HuH-7.5 (cell line): ENCODE data around the gene C16orf74.
A peak's percentile ranks its signal among the peaks of the same experiment; 100 is the strongest.

Experiments
- DNase-seq: peaks from one replicate; pipeline ENCODE4 v3.0.0; 2011; ENCODE audit warnings: low spot score

Gene C16orf74

DNA sequence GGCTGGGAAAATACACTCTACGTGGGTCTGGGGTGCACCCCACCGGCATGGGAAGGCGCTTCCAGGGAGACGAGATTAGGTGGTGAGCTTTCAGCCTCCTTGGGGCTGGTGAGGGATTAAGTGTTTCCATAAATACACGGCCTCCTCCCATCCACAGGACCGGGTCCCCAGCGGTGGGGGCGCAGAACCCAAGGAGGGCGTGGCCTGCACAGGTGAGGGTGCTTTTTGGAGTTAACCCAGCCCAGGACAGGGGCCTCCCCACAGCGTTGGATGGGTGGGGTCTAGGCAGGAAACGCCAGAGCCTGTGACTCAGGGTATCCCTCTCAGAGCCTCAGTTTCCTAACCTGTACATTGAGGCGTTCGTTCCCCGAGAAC, 1.1 kb downstream of the C16orf74 start:
- no peak for DNase-seq

DNA sequence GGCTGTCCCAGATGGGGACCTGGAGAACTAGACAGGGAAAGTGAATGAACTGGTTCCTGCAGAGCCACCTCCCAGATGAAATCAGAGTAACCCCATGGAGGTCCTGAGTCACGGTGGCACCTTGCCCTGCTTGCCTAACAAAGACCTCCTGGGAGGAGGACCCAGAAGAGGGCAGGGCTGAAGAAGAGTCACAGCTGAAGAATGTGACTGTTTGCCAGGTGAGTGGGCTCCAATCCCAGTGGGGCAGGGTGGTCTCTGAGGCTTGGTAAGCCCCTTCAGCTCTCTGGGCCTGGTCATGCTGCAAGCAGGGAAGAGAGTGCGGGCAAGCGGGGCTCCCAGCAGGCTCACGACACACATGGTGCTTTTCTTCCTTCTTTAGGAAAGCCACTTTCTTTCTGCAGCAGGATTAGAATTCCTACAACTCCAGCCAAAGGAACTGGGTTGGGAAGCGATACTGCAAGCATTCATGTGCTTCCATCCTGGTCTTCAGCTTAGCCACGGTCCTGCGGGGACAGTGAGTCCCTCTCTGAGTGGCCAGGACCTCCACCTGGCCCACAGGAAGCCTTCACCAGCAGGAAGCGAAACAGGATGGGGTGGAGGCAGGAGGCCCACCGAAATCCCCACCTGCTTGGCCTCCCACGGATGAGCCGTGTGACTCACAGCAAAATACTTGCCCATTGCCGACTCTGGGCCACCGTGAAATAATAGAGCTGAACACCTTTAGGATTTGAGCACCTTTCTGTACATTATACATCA, 4.3 kb downstream of the C16orf74 start:
- DNase-seq = no peak

DNA sequence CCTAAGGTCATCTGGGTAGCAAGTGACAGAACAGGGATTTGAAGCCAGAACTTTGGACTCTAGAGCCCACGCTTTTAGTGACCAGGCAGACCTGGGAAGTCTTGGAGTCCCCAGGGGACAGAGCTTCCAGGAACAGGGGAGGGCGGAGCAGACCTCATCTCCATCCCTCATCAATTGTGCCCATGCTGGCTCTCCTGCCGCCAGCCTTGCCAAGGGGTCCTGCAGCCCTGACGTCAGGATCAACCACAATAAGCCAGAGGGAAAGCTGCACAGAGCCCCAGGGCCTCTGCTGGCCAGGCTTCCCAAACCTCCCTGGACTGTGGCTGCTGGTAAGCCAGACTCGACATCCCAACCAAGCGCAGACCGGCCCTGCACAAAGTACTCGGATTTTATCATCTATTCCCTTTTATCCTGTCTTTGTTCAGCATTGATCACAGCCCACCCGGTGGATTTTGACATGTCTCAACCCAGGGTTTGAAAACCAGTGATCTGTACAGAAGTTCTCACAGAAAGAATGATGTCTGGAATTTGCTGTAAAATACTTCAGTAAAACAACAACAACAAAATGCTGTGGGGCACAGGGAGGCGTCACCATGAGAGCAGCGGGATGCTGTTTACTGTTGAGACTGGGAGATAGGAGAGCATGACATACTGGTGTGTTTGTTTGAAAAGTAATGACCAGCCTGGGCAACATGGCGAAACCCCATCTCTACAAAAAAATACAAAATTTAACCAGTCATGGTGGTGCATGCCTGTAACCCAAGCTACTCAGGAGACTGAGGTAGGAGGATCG, 11.8 kb downstream of the C16orf74 start:
- no peak for DNase-seq

DNA sequence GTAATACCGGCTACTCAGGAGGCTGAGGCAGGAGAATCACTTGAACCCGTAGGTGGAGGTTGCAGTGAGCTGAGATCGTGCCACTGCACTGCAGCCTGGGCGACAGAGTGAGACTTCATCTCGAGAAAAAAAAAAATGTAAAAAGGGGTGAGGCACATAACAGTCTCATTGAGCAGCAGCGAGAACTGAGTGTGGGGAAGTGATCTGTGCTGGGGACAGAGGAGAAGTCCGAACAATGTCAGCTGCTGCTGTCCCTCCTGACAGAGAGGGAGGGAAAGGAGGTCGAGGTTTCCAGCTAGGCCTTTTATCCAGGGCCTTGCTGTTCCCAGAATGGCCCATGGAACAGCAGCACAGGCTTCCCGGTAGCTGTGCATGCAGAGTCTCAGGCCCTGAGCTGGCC, 14.0 kb downstream of the C16orf74 start:
- no peak for DNase-seq

DNA sequence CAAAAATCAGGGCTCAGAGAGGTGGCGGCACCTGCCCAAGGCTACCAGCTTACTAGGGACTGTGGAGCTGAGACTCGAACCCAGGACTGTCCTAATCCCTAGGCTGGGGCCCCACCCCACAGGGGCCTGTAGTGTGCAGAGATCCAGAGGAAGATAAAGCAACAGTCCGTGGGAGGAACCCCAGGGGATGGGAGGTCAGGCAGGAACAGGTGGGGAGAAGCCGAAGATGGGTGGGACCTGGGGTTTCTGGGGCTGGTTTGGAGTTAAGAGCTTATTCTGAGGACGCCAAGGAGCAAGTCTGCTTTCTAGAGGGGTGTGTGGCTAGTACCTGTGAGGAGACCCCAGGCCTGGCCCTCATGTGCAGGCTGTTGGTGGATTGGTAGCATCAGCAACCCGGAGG, 14.9 kb downstream of the C16orf74 start:
- no peak for DNase-seq

DNA sequence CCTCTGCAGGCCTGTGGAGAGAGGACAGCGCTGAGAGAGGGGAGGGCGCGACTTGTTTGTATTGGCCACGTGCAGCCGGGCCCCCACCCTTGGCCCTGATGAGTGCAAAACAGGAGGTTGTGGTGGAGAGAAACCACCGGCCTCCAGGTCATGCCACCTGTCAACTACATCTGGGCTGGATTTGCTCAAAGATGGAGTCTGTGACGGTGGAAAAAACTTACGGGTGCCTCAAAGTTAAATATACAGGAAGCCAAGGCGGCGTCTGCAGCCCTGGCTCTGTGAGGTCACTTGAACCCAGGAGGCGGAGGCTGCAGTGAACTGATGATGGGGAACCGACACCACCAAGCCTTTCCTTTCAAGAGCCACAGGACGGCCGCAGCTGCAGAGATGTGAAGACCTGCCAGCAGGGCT, 15.7 kb downstream of the C16orf74 start:
- no peak for DNase-seq

DNA sequence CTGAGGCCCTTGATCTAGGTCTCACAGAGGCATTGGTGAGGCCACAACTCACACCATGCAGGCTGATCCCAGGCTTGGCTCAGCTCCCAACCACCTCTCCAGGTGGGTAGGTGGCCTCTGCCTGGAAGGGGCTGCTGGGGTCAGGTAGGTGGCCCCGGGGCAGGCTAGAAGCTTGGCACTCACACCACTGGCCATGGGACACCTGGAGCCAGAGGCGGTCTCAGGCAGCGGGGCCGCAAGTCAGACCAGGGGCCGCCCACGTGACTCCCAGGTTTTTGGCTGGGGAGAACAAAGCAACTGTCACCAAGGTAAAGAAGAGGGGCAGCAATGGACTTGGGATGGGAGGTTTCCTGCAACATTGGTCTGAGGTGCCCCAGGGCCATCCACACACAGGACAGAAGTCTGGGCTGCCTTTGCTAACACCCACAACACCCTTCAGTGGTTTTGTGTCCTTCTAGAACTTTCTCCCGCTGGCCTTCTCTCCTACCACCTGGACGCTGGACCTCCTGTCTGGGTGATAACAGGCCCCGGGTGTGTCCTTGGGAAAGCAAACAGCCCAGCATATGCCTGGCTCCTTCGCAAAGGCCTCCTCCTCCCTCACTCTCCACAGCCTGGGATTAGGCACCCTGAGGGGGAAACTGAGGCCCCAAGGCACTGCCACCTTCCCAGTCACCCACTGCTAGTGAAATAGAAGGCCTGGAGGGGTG, 16.4 kb downstream of the C16orf74 start:
- DNase-seq = no peak

DNA sequence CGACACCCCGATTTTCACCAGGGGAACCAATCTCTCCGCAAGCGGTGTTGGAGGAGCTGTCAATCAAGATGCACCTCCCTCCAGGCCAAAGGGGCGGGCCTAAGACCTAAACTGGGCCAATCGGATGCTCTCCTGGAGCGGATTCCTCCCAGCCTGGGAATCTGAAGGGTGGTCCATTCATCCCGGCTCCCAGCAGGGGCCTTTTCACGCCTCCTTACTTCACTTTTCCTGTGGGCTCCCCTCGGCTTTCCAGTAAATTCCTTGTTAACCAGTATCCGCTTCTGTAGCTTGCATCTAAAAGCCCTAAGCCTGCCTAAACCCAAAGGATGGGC, 17.1 kb downstream of the C16orf74 start:
- no peak for DNase-seq

DNA sequence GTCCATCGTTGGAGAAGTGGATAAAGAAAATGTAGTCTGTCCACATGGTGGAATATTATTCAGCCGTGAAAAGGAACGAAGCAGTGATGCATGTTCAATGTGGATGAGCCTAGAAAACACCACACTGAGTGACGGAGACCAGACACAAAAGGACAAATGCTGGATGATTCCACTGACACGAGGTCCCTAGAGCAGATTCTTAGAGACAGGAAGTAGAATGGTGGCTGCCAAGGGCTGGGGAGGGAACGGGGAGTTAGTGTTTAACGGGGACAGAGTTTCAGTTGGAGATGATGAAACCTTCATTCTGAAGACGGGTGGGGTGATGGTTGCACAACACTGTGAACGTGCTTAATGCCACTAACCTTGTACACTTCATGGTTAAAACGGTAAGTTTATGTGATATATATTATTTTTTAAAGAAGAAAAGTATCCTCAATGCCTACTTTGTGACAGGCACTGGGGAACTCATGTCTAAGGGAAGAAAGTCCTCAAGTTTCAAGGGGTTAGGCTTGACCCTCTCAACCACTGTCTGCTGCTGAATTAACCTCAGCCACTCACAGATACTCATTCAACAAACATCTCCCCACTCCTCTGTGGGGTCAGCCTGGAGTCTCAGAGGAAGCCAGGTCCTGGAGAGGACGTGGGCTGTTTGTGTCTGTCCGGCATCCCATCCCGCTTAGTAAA, 17.6 kb downstream of the C16orf74 start:
- no peak for DNase-seq

DNA sequence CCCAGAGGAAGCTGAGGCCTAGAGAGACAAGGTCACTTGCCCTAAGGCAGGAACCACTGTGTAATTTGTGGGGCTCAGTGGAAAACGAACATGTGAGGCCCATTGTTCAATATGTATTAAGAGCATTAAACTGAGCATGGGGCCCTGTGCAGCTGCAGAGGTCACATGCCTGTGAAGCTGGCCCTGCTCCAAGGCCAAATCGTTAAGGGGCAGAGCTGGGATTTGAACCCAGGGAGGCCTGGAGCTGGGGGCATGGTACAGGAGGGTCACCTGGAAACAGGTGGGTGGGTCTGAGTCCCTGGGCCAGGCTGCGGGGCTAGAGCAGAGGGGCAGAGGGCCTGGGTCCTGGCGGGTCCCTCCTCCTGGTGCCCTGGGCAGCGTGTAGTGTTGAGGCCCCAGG, 19.7 kb downstream of the C16orf74 start:
- no peak for DNase-seq

DNA sequence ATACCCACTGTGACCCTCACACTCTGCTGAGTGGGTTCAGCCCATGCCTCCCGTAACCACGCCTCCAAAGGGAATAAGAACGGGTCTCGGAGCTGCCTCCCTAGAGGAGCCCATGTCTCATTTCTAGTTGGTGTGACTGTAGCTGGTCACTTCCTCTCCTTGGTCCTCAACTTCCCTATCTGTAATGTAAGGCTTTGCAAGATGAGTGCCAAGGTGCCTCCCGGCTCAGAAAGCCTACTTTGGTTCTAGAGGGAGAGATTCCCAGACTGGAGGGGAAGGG, 20.8 kb downstream of the C16orf74 start:
- no peak for DNase-seq

DNA sequence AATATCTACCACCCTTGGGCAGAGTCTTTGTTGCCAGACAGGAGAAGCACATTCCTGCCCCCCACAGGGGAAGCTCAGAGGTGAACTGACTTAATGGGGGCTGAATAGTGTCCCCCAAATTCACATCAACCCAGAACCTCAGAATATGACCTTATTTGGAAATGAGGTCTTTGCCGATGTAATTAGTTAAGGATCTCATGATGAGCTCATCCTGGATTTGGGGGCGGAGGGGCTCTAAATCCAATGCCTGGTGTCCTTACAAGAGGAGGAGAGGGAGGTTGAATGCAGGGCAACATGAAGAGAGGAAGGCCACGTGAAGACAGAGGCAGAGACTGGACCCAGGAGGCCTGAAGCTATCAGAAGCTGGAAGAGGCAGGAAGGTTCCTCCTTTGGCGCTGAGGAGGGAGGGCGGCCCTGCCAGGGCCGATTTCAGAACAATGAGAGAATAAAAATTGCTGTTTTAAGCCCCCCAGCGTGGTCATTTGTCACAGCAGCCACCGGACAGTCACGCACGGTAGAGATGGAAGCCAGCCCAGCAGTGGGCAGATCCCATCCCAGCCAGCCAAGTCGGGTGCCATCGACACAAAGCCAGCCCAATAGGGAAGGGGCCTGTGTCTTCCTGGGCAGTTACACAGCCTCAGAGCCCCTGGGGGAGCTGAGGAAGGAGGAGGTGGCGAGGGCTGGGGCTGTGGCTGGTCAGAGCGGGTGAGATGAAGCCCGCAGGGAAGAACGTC, 21.3 kb downstream of the C16orf74 start:
- no peak for DNase-seq

DNA sequence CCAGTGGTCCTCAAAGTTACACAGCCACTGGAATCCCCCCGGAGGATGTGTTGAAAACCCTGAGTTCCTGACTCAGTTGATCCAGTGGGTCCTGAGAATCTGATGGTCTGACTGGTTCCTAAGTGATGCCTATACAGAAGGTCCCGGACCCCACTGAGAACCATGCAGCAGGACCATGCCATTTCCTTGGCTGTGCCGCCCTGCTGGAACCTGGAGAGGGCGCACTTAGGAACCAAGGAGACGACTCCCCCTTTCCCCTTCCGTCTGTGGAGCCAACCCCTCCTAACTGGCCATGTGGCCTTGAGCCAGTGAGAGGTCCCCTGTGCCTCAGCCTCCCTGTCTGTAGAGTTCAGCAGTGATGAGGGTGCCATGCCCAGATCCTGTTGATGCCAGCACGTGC, 22.0 kb downstream of the C16orf74 start:
- DNase-seq = no peak

DNA sequence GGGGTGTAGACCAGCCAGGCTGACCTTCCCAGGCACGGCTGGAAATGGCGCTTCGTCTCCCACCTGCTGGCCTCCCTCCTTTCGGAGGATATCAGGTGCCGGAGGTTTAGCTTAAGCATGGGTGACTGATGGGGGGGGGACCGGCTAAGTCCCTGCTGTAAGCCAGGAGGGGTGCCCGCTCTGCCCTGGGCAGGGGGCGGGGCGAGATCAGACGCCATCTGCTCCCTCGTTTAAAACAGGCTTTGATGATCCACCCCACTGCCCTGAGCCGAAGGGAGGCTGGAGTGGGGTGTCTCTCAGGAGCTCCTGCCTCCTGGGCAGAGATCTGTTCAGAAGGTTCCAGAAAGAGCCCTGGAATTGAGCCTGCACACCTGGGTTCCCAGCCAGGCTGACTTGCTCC, 26.0 kb downstream of the C16orf74 start:
- no peak for DNase-seq

DNA sequence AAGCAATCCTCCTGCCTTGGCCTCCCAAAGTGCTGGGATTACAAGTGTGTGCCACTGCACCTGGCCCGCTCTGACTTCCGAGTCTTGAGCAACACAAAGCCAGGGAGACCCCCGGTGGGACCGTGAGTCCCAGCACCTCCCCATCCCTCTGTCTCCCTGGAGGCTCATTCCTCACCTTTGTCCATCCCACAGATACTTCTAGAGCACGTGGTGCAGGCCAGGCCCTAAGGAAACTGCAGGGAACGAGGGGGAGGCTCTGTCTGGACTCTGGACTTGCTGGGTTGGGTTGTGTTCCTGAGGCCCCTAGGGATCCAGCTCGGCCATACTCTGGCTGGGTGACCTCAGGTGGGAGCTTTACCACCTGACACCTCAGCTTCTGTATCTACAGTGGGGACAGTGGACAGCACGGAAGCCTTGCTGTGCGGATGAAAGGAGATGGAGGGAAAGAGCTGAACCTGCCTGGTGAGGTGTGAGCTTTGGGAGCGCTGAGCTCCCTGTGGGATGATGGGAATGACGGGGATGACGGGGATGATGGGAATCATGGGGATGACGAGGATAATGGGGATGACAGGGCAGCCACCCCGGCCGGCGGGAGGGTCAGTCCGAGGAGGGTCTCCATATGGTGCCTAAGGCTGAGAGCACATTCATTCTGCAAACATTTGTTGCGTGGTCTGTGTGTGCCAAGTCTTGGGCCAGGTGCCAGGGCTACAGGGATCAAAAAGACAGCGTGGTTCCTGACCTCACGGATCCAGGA, 26.6 kb downstream of the C16orf74 start:
- DNase-seq = no peak

DNA sequence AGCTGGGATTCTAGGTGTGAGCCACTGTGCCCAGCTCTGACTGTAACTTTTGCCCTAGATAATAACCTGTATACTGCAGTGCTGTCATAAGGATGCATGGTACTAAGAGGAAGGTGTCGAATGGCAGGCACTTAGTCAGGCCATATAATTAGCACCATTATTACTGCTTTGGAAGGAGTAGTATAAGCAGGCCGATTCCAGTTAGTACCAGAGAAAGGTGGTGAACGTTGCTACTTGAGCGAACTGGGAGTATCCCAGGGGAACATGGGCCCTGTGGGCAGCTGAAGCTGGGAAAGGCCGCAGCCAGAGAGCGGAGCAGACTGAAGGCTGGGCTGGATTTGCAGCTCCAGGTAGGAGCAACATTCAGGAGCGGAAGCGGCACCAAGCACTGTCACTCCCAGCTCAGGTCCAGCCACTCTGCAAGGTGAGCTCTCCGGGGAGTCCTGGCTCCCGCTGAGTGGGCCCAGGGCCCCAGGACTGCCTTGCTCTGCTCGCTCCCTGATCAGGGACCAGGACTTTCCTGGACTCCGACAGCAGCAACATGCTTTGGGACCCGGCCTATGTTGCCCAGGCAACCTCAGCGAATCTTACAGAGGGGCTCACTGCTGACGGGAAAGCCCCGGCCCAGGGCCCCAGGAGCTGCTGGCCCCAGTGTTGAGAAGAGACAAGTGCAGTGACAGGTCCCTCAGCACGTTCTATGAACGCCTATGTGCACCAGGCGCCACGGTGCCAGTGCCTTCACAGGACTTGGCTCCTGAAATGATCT, 28.6 kb downstream of the C16orf74 start:
- DNase-seq = no peak

DNA sequence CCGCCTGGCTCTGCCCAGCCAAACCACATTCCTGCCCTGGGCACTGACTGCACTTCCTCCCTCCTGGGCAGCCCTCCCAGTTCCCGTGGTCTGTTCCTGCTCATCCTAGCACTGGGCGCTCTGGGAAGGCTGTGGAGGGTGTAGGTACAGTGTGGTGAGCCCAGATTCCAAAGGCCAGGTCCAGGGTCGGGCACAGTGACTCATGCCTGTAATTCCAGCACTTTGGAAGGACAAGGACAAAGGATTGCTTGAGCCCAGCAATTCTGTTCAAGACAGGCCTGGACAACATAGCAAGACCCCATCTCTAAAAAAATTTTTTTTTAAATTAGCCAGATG, 30.6 kb downstream of the C16orf74 start:
- DNase-seq = no peak

DNA sequence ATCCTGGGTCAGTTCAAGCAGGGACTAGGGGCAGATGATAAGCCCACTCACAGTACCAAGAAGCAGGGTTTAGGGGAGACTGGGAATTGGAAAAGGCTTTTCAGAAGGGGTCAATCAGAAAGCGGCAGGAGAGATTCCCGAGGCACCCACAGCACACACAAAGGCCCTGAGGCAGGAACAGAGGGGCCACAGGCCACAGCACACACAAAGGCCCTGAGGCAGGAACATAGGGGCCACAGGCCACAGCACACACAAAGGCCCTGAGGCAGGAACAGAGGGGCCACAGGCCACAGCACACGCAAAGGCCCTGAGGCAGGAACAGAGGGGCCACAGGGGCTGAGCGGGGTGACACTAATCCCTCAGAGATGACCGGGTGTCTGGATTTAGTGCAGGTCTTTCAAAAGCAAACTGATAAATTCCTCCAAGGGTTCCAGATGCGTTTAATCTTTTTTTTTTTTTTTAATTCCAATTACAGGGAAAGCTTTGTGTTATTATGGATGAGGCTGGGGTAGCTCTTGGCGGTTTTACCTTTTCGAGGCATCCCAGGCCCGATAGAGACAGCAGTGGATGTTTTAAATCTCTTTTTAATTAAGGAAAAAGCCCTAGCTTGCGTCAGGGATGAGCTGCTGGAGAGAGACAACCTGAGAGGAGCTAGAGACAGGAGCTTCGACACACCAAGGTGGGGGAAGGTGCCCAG, 31.1 kb downstream of the C16orf74 start:
- no peak for DNase-seq

DNA sequence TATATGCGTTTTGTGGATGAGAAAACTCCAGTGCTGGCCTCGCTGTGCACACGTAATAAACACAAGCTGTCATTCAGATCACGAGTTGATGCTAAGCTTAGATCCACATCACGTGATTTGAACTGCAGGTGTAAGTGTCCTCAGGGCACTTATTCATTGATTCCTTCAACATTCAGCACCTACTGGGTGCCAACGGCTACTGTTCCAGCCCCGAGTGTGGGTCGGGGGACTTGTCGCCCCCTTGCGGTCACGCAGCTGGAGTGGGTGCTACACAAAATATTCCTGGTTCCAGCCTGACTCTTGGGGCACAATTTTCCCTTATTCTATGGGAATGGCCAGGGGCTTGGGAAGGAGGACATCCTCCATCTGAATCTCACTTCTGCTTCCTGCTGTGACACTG, 32.2 kb downstream of the C16orf74 start:
- DNase-seq = peak; percentile 80

DNA sequence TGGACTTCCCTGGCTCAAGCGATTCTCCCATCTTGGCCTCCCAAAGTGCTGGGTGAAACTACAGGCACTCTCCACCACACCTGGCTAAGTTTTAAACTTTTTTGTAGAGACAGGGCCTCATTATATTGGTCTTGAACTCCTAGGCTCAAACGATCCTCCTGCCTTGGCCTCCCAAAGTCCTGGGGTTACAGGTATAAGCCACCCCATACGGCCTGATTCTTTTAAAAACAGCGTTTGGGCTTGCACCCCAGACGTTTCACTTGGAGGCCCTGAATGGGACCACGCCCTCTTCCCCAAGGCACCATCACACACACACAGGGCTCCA, 32.8 kb downstream of the C16orf74 start:
- DNase-seq = no peak
